HCT116 (cell line): ENCODE results near the gene SYTL4. TPM values are rescaled to one million over a fixed set of nuclear protein-coding genes. Genes with fewer than 3 reads are reported as not detected.

ENCODE experiments used
- ATAC-seq: fragments of 200-7000 bp; cut with Tn5 transposase; 2 replicates; pipeline ENCODE4 v1.9.1; 2020; ENCODE audit warnings: mild to moderate bottlenecking, moderate library complexity
- BruUV-seq: library from RNA; stranded (reverse); fragments of 400-500 nt; replicated peaks from 2 replicates; lab custom pipeline; 2021; lab: Mats Ljungman, UMichigan
- CTCF ChIA-PET: fragments of 300-600 bp; sonication (Branson Sonifier 250); formaldehyde crosslinking; loops from one replicate; lab custom pipeline; 2021; ENCODE audit warnings: antibody characterized with exemption; lab: Charles Lee
- POLR2A ChIA-PET: fragments of 300-600, 350-600 bp; sonication (Branson Sonifier 250); formaldehyde crosslinking; loops from one replicate; lab custom pipeline; 2021; ENCODE audit warnings: antibody characterized with exemption; lab: Charles Lee
- RAD21 ChIA-PET, 2 experiments: fragments of 300-600 bp; sonication (Branson Sonifier 250); formaldehyde crosslinking; loops; one replicate each; lab custom pipeline; 2023; ENCODE audit warnings: low total read pairs in 2 of 2; ENCODE audit not compliant: uncharacterized antibody in 2 of 2, unreplicated experiment in 2 of 2, low non-redundant PET in 1 of 2; lab: Charles Lee
- DNase-seq: peaks from one replicate; pipeline ENCODE4 v3.0.0-alpha.2; 2010; ENCODE audit warnings: low read depth, low spot score
- H2AFZ ChIP-seq: fragments of 200-600 bp; shearing (Covaris generic), sonication (generic); 2 replicates; pipeline ENCODE4 v1.6.1; 2017; ENCODE audit warnings: low read depth, mixed run types, mixed read lengths, antibody characterized with exemption, low read length; ENCODE audit not compliant: poor library complexity, severe bottlenecking
- H3K27ac ChIP-seq: 2 replicates; pipeline ENCODE4 v1.5.1; 2012; ENCODE audit warnings: low read depth, low read length
- H3K27me3 ChIP-seq: fragments of 200-600 bp; sonication (generic); 2 replicates; pipeline ENCODE4 v1.6.1; 2016; ENCODE audit warnings: mixed run types, low read length, mixed read lengths; ENCODE audit not compliant: insufficient read depth
- H3K36me3 ChIP-seq, 2 experiments: fragments of 200-500 bp in 1 of 2; fragments of 200-600 bp in 1 of 2; sonication (Bioruptor generic) in 1 of 2; sonication (generic) in 1 of 2; 2 replicates each; pipeline versions ENCODE4 v1.5.1 to v1.6.1; 2014 to 2016; ENCODE audit warnings: low read length in 2 of 2, inconsistent platforms in 1 of 2, mixed read lengths in 1 of 2, mixed run types in 1 of 2; ENCODE audit not compliant: insufficient read depth in 2 of 2, control insufficient read depth in 1 of 2
- H3K4me1 ChIP-seq, 2 experiments: fragments of 200-600 bp in 1 of 2; sonication (generic) in 1 of 2; 2 replicates each; pipeline versions ENCODE4 v1.5.1 to v1.6.1; 2012 to 2017; ENCODE audit warnings: low read length in 2 of 2, inconsistent platforms in 1 of 2, mild to moderate bottlenecking in 1 of 2, mixed read lengths in 1 of 2, mixed run types in 1 of 2, moderate library complexity in 1 of 2; ENCODE audit not compliant: insufficient read depth in 2 of 2, control insufficient read depth in 1 of 2
- H3K4me2 ChIP-seq: fragments of 200-600 bp; sonication (generic); 2 replicates; pipeline ENCODE4 v1.6.1; 2017; ENCODE audit warnings: mixed run types, low read length, mixed read lengths
- H3K4me3 ChIP-seq, 2 experiments: fragments of 200-600 bp in 1 of 2; sonication (generic) in 1 of 2; replicated peaks in 1 of 2; 2 replicates each; pipeline ENCODE4 v1.5.1; 2011 to 2016; ENCODE audit warnings: low read length in 2 of 2, control low read depth in 1 of 2, low read depth in 1 of 2, mild to moderate bottlenecking in 1 of 2, mixed read lengths in 1 of 2, mixed run types in 1 of 2
- H3K79me2 ChIP-seq: fragments of 200-600 bp; sonication (generic); 2 replicates; pipeline ENCODE4 v1.6.1; 2017; ENCODE audit warnings: mild to moderate bottlenecking, mixed run types, low read length, moderate library complexity, mixed read lengths; ENCODE audit not compliant: insufficient read depth
- H3K9ac ChIP-seq: fragments of 200-600 bp; sonication (generic); 2 replicates; pipeline ENCODE4 v1.6.1; 2016; ENCODE audit warnings: low read length, mixed read lengths
- H3K9me2 ChIP-seq: fragments of 200-600 bp; sonication (generic), shearing (Covaris generic); 2 replicates; pipeline ENCODE4 v1.6.1; 2017; ENCODE audit warnings: mixed run types, mild to moderate bottlenecking, moderate library complexity; ENCODE audit not compliant: insufficient read depth
- H3K9me3 ChIP-seq, 2 experiments: fragments of 200-500 bp in 1 of 2; fragments of 200-600 bp in 1 of 2; sonication (Bioruptor generic) in 1 of 2; sonication (generic) in 1 of 2; 2 replicates each; pipeline ENCODE4 v1.6.1; 2014 to 2017; ENCODE audit warnings: low read length in 2 of 2, mixed read lengths in 2 of 2, inconsistent platforms in 1 of 2, low read depth in 1 of 2, mild to moderate bottlenecking in 1 of 2, mixed run types in 1 of 2, moderate library complexity in 1 of 2; ENCODE audit not compliant: control insufficient read depth in 1 of 2, insufficient read depth in 1 of 2
- H4K20me1 ChIP-seq: fragments of 200-600 bp; sonication (generic), shearing (Covaris generic); 2 replicates; pipeline ENCODE4 v1.6.1; 2017; ENCODE audit warnings: mixed run types, mild to moderate bottlenecking, moderate library complexity; ENCODE audit not compliant: insufficient read depth
- FOSL1 ChIP-seq: IDR thresholded peaks from 2 replicates; pipeline ENCODE4 v1.6.1; 2012; ENCODE audit warnings: low read depth
- JUND ChIP-seq: IDR thresholded peaks from 2 replicates; pipeline ENCODE4 v1.6.1; 2012
- POLR2A ChIP-seq: IDR thresholded peaks from 2 replicates; pipeline ENCODE4 v1.7.0; 2011; ENCODE audit warnings: borderline replicate concordance; ENCODE audit not compliant: insufficient read depth, insufficient read length; ENCODE audit errors: extremely low read depth
- TCF7L2 ChIP-seq: IDR thresholded peaks from 2 replicates; pipeline ENCODE4 v1.7.0; 2011; ENCODE audit warnings: borderline replicate concordance, inconsistent platforms; ENCODE audit not compliant: insufficient read depth, insufficient read length; ENCODE audit errors: extremely low read depth
- ZFX ChIP-seq: fragments of 450-650 bp; IDR thresholded peaks from 2 replicates; pipeline ENCODE4 v1.6.1; 2017
- ZNF274 ChIP-seq: fragments of 200-500 bp; sonication (Bioruptor generic); IDR thresholded peaks from 2 replicates; pipeline ENCODE4 v1.6.1; 2014; ENCODE audit warnings: mild to moderate bottlenecking, low read depth, low read length, inconsistent platforms
- intact Hi-C: fragments of 100-400 bp; cut with micrococcal nuclease; formaldehyde crosslinking; loops from 2 replicates; pipeline ENCODE4 v1.10.0; 2022
- total RNA-seq: library from RNA; stranded (reverse); gene quantifications from one replicate; pipeline ENCODE4 v1.2.1, GENCODE V29; 2021; ENCODE audit not compliant: unreplicated experiment
- TF ChIP-seq, protein P1 (sequence below): IDR thresholded peaks from 2 replicates; pipeline ENCODE4 v1.6.1; 2012; ENCODE audit warnings: low read depth

Gene SYTL4
- total RNA-seq, 1 experiment from 2014 or later, result 8.8 TPM

DNA sequence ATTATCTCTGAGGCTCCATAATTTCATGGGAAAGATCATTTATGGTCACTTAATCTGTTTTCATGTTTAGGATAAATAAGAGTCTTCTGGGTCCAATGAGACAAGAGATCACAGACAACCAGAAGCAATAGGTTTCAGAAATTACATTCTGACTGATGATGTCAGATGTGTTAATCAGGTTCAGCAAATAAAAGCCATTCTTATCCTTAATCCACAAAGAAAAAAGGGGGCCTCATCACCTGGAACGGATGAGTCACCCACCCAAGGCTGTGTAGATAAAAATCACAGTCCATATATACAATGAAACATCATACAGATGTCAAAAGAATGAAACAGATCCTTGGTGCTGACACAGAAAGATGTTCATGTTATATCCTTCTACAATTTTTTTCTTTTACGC is 36.6 kb downstream of the SYTL4 start:
- POLR2A ChIA-PET, result no interaction called here
- DNase-seq (no peak), ATAC-seq (no peak)
- Histone ChIP-seq H3K4me3 (no peak overlapping the region), H4K20me1 (no peaks in the 10 kb centered on the region), H3K79me2 (no peaks in the 10 kb centered on the region), H3K9ac (no peak overlapping the region), H3K9me3 (no peaks in the 10 kb centered on the region), H3K4me2 (no peak overlapping the region), H2AFZ (no peak overlapping the region), H3K27ac (no peak overlapping the region), H3K4me1 (no peaks in the 10 kb centered on the region), H3K9me2 (no peaks in the 10 kb centered on the region), H3K36me3 (no peaks in the 10 kb centered on the region), H3K27me3 (no peaks in the 10 kb centered on the region)
- CTCF ChIA-PET, result no interaction called here
- TF ChIP-seq, protein P1, sequence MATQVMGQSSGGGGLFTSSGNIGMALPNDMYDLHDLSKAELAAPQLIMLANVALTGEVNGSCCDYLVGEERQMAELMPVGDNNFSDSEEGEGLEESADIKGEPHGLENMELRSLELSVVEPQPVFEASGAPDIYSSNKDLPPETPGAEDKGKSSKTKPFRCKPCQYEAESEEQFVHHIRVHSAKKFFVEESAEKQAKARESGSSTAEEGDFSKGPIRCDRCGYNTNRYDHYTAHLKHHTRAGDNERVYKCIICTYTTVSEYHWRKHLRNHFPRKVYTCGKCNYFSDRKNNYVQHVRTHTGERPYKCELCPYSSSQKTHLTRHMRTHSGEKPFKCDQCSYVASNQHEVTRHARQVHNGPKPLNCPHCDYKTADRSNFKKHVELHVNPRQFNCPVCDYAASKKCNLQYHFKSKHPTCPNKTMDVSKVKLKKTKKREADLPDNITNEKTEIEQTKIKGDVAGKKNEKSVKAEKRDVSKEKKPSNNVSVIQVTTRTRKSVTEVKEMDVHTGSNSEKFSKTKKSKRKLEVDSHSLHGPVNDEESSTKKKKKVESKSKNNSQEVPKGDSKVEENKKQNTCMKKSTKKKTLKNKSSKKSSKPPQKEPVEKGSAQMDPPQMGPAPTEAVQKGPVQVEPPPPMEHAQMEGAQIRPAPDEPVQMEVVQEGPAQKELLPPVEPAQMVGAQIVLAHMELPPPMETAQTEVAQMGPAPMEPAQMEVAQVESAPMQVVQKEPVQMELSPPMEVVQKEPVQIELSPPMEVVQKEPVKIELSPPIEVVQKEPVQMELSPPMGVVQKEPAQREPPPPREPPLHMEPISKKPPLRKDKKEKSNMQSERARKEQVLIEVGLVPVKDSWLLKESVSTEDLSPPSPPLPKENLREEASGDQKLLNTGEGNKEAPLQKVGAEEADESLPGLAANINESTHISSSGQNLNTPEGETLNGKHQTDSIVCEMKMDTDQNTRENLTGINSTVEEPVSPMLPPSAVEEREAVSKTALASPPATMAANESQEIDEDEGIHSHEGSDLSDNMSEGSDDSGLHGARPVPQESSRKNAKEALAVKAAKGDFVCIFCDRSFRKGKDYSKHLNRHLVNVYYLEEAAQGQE, result no peak
- no peak for TF ChIP-seq FOSL1
- no peak for TF ChIP-seq JUND
- TF ChIP-seq POLR2A, result no peak
- TF ChIP-seq TCF7L2, result no peak
- no peak for TF ChIP-seq ZNF274
- no peak for TF ChIP-seq ZFX
- intact Hi-C loops, result no loop called here
- no TSS peak for BruUV-seq
- RAD21 ChIA-PET, result no interaction called here
